SK-N-SH (cell line): ENCODE results near the gene EHD2. TPM values are rescaled to one million over a fixed set of nuclear protein-coding genes. Genes with fewer than 3 reads are reported as not detected.

ENCODE experiments used
- CTCF ChIA-PET: fragments of 300-600, 350-600 bp; formaldehyde crosslinking; extraction: SDS; loops from one replicate; lab custom pipeline; 2021; lab: Yijun Ruan, JAX
- POLR2A ChIA-PET: fragments of 350-600 bp; sonication (Branson Sonifier 250); formaldehyde crosslinking; extraction: SDS; loops from one replicate; lab custom pipeline; 2020; ENCODE audit warnings: antibody characterized with exemption, inconsistent platforms; lab: Yijun Ruan, JAX
- DNase-seq: peaks from one replicate; pipeline ENCODE4 v3.0.0; 2012
- H2AFZ ChIP-seq: fragments of 200-600 bp; sonication (generic); 2 replicates; pipeline ENCODE4 v1.8.1; 2016; ENCODE audit warnings: antibody characterized with exemption, mild to moderate bottlenecking, low read depth
- H3F3A ChIP-seq: fragments of 200-600 bp; sonication (generic); replicated peaks from 2 replicates; pipeline ENCODE3; 2016; ENCODE audit warnings: antibody characterized with exemption, mild to moderate bottlenecking; ENCODE audit not compliant: insufficient read depth
- H3K27ac ChIP-seq, 2 experiments: fragments of 200-500 bp in 1 of 2; fragments of 200-600 bp in 1 of 2; sonication (Bioruptor generic) in 1 of 2; sonication (generic), shearing (Covaris generic) in 1 of 2; 2 replicates each; pipeline versions ENCODE4 v1.5.1 to v1.6.1; 2014 to 2016; ENCODE audit warnings: low read depth in 2 of 2, inconsistent platforms in 1 of 2, low read length in 1 of 2, mild to moderate bottlenecking in 1 of 2, mixed read lengths in 1 of 2
- H3K27me3 ChIP-seq: fragments of 200-600 bp; sonication (generic), shearing (Covaris generic); 2 replicates; pipeline ENCODE4 v1.6.1; 2016; ENCODE audit warnings: mixed run types; ENCODE audit not compliant: insufficient read depth
- H3K36me3 ChIP-seq, 2 experiments: fragments of 200-500 bp in 1 of 2; fragments of 200-600 bp in 1 of 2; sonication (Bioruptor generic) in 1 of 2; sonication (generic) in 1 of 2; replicated peaks in 1 of 2; 2 replicates each; pipeline versions ENCODE3 to v1.5.1; 2014 to 2016; ENCODE audit warnings: low read length in 1 of 2, mild to moderate bottlenecking in 1 of 2; ENCODE audit not compliant: insufficient read depth in 2 of 2, control insufficient read depth in 1 of 2
- H3K4me1 ChIP-seq, 2 experiments: fragments of 200-500 bp in 1 of 2; fragments of 200-600 bp in 1 of 2; sonication (Bioruptor generic) in 1 of 2; sonication (generic), shearing (Covaris generic) in 1 of 2; 2 replicates each; pipeline versions ENCODE4 v1.5.1 to v1.6.1; 2014 to 2016; ENCODE audit warnings: low read depth in 1 of 2, low read length in 1 of 2, mixed run types in 1 of 2; ENCODE audit not compliant: insufficient read depth in 2 of 2, control insufficient read depth in 1 of 2
- H3K4me2 ChIP-seq: fragments of 200-600 bp; sonication (generic), shearing (Covaris generic); 2 replicates; pipeline ENCODE4 v1.6.1; 2017; ENCODE audit warnings: mixed run types
- H3K4me3 ChIP-seq, 2 experiments: fragments of 200-500 bp in 1 of 2; fragments of 200-600 bp in 1 of 2; sonication (Bioruptor generic) in 1 of 2; sonication (generic), shearing (Covaris generic) in 1 of 2; 2 replicates each; pipeline versions ENCODE4 v1.5.1 to v1.8.1; 2014 to 2016; ENCODE audit warnings: low read depth in 2 of 2, inconsistent platforms in 1 of 2, low read length in 1 of 2, mild to moderate bottlenecking in 1 of 2, mixed read lengths in 1 of 2, moderate library complexity in 1 of 2
- H3K79me2 ChIP-seq: fragments of 200-600 bp; sonication (generic); 2 replicates; pipeline ENCODE4 v1.8.1; 2017; ENCODE audit warnings: mild to moderate bottlenecking; ENCODE audit not compliant: insufficient read depth
- H3K9ac ChIP-seq: fragments of 200-600 bp; sonication (generic); 2 replicates; pipeline ENCODE4 v1.6.1; 2017; ENCODE audit warnings: mixed run types
- H3K9me2 ChIP-seq: fragments of 200-600 bp; sonication (generic); 2 replicates; pipeline ENCODE4 v1.6.1; 2017; ENCODE audit warnings: mixed run types
- H3K9me3 ChIP-seq: fragments of 200-600 bp; sonication (generic); 2 replicates; pipeline ENCODE4 v1.6.1; 2017; ENCODE audit warnings: mixed run types, mild to moderate bottlenecking, moderate library complexity
- H4K20me1 ChIP-seq: fragments of 200-600 bp; sonication (generic); 2 replicates; pipeline ENCODE4 v1.6.1; 2017; ENCODE audit warnings: mild to moderate bottlenecking, mixed run types; ENCODE audit not compliant: insufficient read depth
- CHD2 ChIP-seq: fragments of 150-350 bp; IDR thresholded peaks from 2 replicates; pipeline ENCODE4 v1.6.1; 2018; ENCODE audit warnings: low read length; ENCODE audit not compliant: partially characterized antibody
- CTCF ChIP-seq: fragments of 200-600 bp; sonication (generic); IDR thresholded peaks from 2 replicates; pipeline ENCODE4 v1.6.1; 2017; ENCODE audit warnings: antibody characterized with exemption, mild to moderate bottlenecking, moderate library complexity
- EZH2phosphoT487 ChIP-seq: fragments of 200-600 bp; sonication (generic); IDR thresholded peaks from 2 replicates; pipeline ENCODE4 v1.6.1; 2017; ENCODE audit warnings: low read depth, mixed run types, mild to moderate bottlenecking, antibody characterized with exemption, moderate library complexity, borderline replicate concordance
- GABPA ChIP-seq: IDR thresholded peaks from 2 replicates; pipeline ENCODE4 v1.4.0; 2012; ENCODE audit warnings: low read depth, mild to moderate bottlenecking
- JUND ChIP-seq: IDR thresholded peaks from 2 replicates; pipeline ENCODE4 v1.4.0; 2012
- MAX ChIP-seq: IDR thresholded peaks from 2 replicates; pipeline ENCODE4 v1.4.0; 2012; ENCODE audit warnings: low read depth
- NFIC ChIP-seq: IDR thresholded peaks from 2 replicates; pipeline ENCODE4 v1.4.0; 2012; ENCODE audit warnings: borderline replicate concordance
- PBX3 ChIP-seq: IDR thresholded peaks from 2 replicates; pipeline ENCODE4; 2012
- RAD21 ChIP-seq: IDR thresholded peaks from 2 replicates; pipeline ENCODE4 v1.6.1; 2012; ENCODE audit warnings: mild to moderate bottlenecking, low read length
- RCOR1 ChIP-seq: fragments of 150-350 bp; IDR thresholded peaks from 2 replicates; pipeline ENCODE4 v1.6.1; 2017; ENCODE audit warnings: antibody characterized with exemption, low read length
- RFX5 ChIP-seq: IDR thresholded peaks from 2 replicates; pipeline ENCODE4 v1.6.1; 2012; ENCODE audit warnings: mild to moderate bottlenecking, improper control_type of control experiment, low read length
- RXRA ChIP-seq: IDR thresholded peaks from 2 replicates; pipeline ENCODE4 v1.4.0; 2012; ENCODE audit warnings: low read depth, mild to moderate bottlenecking, borderline replicate concordance
- SIN3A ChIP-seq: IDR thresholded peaks from 2 replicates; pipeline ENCODE4 v1.6.1; 2012; ENCODE audit warnings: low read depth, mild to moderate bottlenecking, low read length, moderate library complexity, borderline replicate concordance
- SMC3 ChIP-seq: IDR thresholded peaks from 2 replicates; pipeline ENCODE4 v1.6.1; 2012; ENCODE audit warnings: low read depth, low read length, improper control_type of control experiment
- TCF12 ChIP-seq: IDR thresholded peaks from 2 replicates; pipeline ENCODE4 v1.4.0; 2012
- USF2 ChIP-seq: fragments of 150-350 bp; IDR thresholded peaks from 2 replicates; pipeline ENCODE4 v1.6.1; 2017; ENCODE audit warnings: antibody characterized with exemption, low read length, low read depth, borderline replicate concordance
- YY1 ChIP-seq: IDR thresholded peaks from 2 replicates; pipeline ENCODE4 v1.4.0; 2012; ENCODE audit warnings: low read depth, mild to moderate bottlenecking
- ZBTB33 ChIP-seq: IDR thresholded peaks from 2 replicates; pipeline ENCODE4 v1.4.0; 2012; ENCODE audit warnings: low read depth, borderline replicate concordance
- WGBS: methylation state at CpG from one replicate; pipeline ENCODE4 v1.1.6; 2017; ENCODE audit warnings: low lambda C conversion rate; 5-methylcytosine and 5-hydroxymethylcytosine counted together
- polyA plus RNA-seq, 3 experiments: library from polyadenylated mRNA; depleted of rRNA; stranded (reverse); fragments of >200 nt; gene quantifications; 2 replicates each; pipeline ENCODE4 v1.2.3, GENCODE V29; 2012

Gene EHD2
- polyA plus RNA-seq, 1 of the 3 experiments (the other 2 are of a cell fraction): 55.5 TPM

- Histone ChIP-seq H4K20me1 (0 out of 2 replicates have a peak, but pooled peaks cover 6% of the 10 kb centered on the region), H3K79me2 (no peaks in the 10 kb centered on the region), H3K4me2 (no peak overlapping the region), H3K27me3 (no peaks in the 10 kb centered on the region), H3K9ac (no peak overlapping the region), H3K9me2 (no peaks in the 10 kb centered on the region), H3K27ac (no peak overlapping the region), H2AFZ (no peak overlapping the region), H3K4me1 (no peaks in the 10 kb centered on the region; a peak in 1 of 4 replicates), H3F3A (peaks cover 10% of the 10 kb centered on the region), H3K4me3 (no peak overlapping the region), H3K36me3 (peaks cover 16 to 22% of the 10 kb centered on the region in 2 experiments), H3K9me3 (no peaks in the 10 kb centered on the region)
- ChIA-PET CTCF (interaction anchor here (0.6 to 23.1 kb wide), 4 partner anchors 12 to 265 kb away, joined by 3 to 475 read pairs (median 29); partner anchors contain the start of genes EHD2 and NOP53), POLR2A (no interaction called here)
- 92% methylated on average over 34 of the region's 91 CpGs for WGBS
- no peak for DNase-seq
- TF ChIP-seq EZH2phosphoT487: no peak
- no peak for TF ChIP-seq YY1
- no peak for TF ChIP-seq RFX5
- no peak for TF ChIP-seq RCOR1
- TF ChIP-seq GABPA: no peak
- TF ChIP-seq SMC3: no peak
- TF ChIP-seq ZBTB33: no peak
- TF ChIP-seq SIN3A: no peak
- no peak for TF ChIP-seq RXRA
- no peak for TF ChIP-seq RAD21
- TF ChIP-seq TCF12: no peak
- no peak for TF ChIP-seq NFIC
- no peak for TF ChIP-seq PBX3
- TF ChIP-seq MAX: no peak
- no peak for TF ChIP-seq CTCF
- TF ChIP-seq CHD2: no peak
- no peak for TF ChIP-seq USF2
- no peak for TF ChIP-seq JUND
These were observed 11.3 kb upstream of the EHD2 start for GRCh38 chr19:47701717-47702552.
